H1 (cell line): ENCODE data around the gene MUC5B. TPM values are rescaled to one million over a fixed set of nuclear protein-coding genes. Genes with fewer than 3 reads are reported as not detected.

ENCODE experiments used
- FOSL1 ChIP-seq: IDR thresholded peaks from 2 replicates; pipeline ENCODE4 v1.6.1; 2011; ENCODE audit warnings: mild to moderate bottlenecking, low read depth, low read length, moderate library complexity; ENCODE audit not compliant: insufficient read depth
- JUN ChIP-seq: IDR thresholded peaks from 2 replicates; pipeline ENCODE4 v1.6.1; 2011; ENCODE audit warnings: low read depth, mild to moderate bottlenecking, improper control_type of control experiment, low read length
- KDM5A ChIP-seq: fragments of 200-600 bp; IDR thresholded peaks from 2 replicates; pipeline ENCODE4 v1.7.1; 2012; ENCODE audit warnings: mild to moderate bottlenecking, low read length, inconsistent platforms, mixed read lengths
- POU5F1 ChIP-seq: IDR thresholded peaks from 2 replicates; pipeline ENCODE4 v1.6.1; 2011; ENCODE audit warnings: low read depth, mild to moderate bottlenecking, low read length, moderate library complexity
- TBP ChIP-seq: IDR thresholded peaks from 2 replicates; pipeline ENCODE4 v1.6.1; 2011; ENCODE audit warnings: low read depth, low read length, improper control_type of control experiment
- YY1 ChIP-seq: IDR thresholded peaks from 2 replicates; pipeline ENCODE4 v1.6.1; 2011; ENCODE audit warnings: low read depth, mild to moderate bottlenecking, low read length
- polyA plus RNA-seq, 7 experiments: library from polyadenylated mRNA; depleted of rRNA in 3 of 7; stranded (reverse) in 5 of 7; unstranded in 2 of 7; fragments of >200 nt in 5 of 7; fragments of 200-250 nt in 2 of 7; gene quantifications; 1 replicate in 5 of 7; 2 replicates in 1 of 7; 4 replicates in 1 of 7; pipeline versions ENCODE4 v1.2.1 to v1.2.3, GENCODE V29; 2011 to 2013; ENCODE audit warnings: missing spikeins in 2 of 7, mixed read lengths in 2 of 7
- total RNA-seq: library from RNA; stranded (reverse); fragmentation: NEBNext Ultra II Directional; extraction: Animal tissue kit (Norgen Biotek cat#: 25700); gene quantifications from 2 replicates; pipeline ENCODE4 v1.2.1, GENCODE V29; 2021
- TF ChIP-seq, protein P1 (sequence below): IDR thresholded peaks from 2 replicates; pipeline ENCODE4 v1.6.1; 2011; ENCODE audit warnings: low read length, improper control_type of control experiment

The MUC5B gene
- total and polyA plus RNA-seq, 2 of the 8 experiments (the other 6 are each of a cell fraction or from before 2014, with no cell fraction given): 0.02 to 0.03 TPM

DNA sequence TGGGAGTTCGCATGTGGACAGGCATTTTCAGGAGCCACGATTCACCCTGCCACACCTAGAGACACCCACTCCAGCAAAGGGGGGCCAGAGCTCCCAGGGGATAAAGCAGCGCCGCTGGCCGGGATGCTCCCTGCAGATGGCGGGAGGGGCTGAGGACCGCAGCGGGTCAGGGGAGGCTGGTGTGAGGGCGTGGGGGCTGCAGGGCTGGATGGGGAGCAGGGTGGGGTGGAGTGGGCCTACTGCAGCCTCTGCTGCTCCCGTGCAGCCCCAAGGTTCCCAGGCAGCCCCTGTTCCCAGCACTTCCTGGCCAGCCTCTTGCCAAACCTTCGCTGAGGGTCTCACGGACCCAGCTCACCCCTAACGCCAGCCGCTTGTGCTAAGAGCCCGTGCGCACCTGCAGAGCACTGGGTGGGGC, 13.0 kb downstream of the MUC5B start (continued):
- TF ChIP-seq TBP: no peak
- TF ChIP-seq JUN: no peak
- TF ChIP-seq, protein P1, sequence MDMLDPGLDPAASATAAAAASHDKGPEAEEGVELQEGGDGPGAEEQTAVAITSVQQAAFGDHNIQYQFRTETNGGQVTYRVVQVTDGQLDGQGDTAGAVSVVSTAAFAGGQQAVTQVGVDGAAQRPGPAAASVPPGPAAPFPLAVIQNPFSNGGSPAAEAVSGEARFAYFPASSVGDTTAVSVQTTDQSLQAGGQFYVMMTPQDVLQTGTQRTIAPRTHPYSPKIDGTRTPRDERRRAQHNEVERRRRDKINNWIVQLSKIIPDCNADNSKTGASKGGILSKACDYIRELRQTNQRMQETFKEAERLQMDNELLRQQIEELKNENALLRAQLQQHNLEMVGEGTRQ: no peak
- TF ChIP-seq FOSL1: no peak
- no peak for TF ChIP-seq POU5F1
- TF ChIP-seq KDM5A: no peak
- no peak for TF ChIP-seq YY1
